ENCODE results near the gene HPS1. TPM values are rescaled to one million over a fixed set of nuclear protein-coding genes. Genes with fewer than 3 reads are reported as not detected.

Gene HPS1
- total RNA-seq, 1 experiment from 2014 or later = 47.4 TPM

GRCh38 chr10:98423691-98424120 lies 23.0 kb downstream of the HPS1 start:
- H2BK5ac ChIP-seq (ENCODE audit: insufficient read length, low read length) = no peak overlapping the region
- no peak overlapping the region for H3K4me2 ChIP-seq (ENCODE audit: insufficient read depth, insufficient read length, low read length)
- H2AFZ ChIP-seq (ENCODE audit: low read length) = no peak overlapping the region
- no peak overlapping the region for H2BK12ac ChIP-seq (ENCODE audit: insufficient read length, low read depth, low read length)
- H3K27ac ChIP-seq (ENCODE audit: insufficient read length, low read depth, low read length) = no peak overlapping the region
- H2AK5ac ChIP-seq (ENCODE audit: insufficient read length, low read length) = no peak overlapping the region
- H2BK120ac ChIP-seq (ENCODE audit: low read depth, low read length, poor library complexity, severe bottlenecking) = no peak overlapping the region
- Mint-ChIP-seq H3K4me1 (peaks cover 2% of the 10 kb centered on the region in 2 experiments; a peak in 2 of 4 replicates), H3K27me3 (ENCODE audit: low read depth) (no peaks in the 10 kb centered on the region), H3K36me3 (ENCODE audit: insufficient read depth in 1 of 3, low read depth in 3 of 3) (peaks cover 0 to 12% (median 4%) of the 10 kb centered on the region in 3 experiments; a peak in 3 of 7 replicates), H3K4me3 (no peak overlapping the region), H3K9me3 (no peaks in the 10 kb centered on the region), H3K27ac (no peak overlapping the region; a peak in 1 of 7 replicates)
- no peak overlapping the region for H3K18ac ChIP-seq (ENCODE audit: insufficient read length, low read depth, low read length)
- H3K4me1 ChIP-seq (ENCODE audit: insufficient read depth, low read length) = no peaks in the 10 kb centered on the region
- H3K27me3 ChIP-seq (ENCODE audit: insufficient read depth, low read length) = no peaks in the 10 kb centered on the region
- no peak overlapping the region for H3K9ac ChIP-seq (ENCODE audit: extremely low read depth, insufficient read length, low read length)
- H3K23ac ChIP-seq (ENCODE audit: insufficient read length, low read depth, low read length) = no peak overlapping the region
- H3K4ac ChIP-seq (ENCODE audit: low read depth, low read length) = no peak overlapping the region
- no peak overlapping the region for H4K8ac ChIP-seq (replicated peaks; ENCODE audit: insufficient read length, low read depth, low read length)
- no peak overlapping the region for H2BK20ac ChIP-seq (ENCODE audit: low read depth, low read length, poor library complexity, severe bottlenecking)
- no peaks in the 10 kb centered on the region for H3K9me3 ChIP-seq (ENCODE audit: control insufficient read depth, low read depth, low read length)
- no peaks in the 10 kb centered on the region for H3K79me2 ChIP-seq (ENCODE audit: insufficient read depth, low read length)
- H2BK15ac ChIP-seq (ENCODE audit: low read depth, low read length) = no peak overlapping the region
- no peaks in the 10 kb centered on the region for H3K23me2 ChIP-seq (ENCODE audit: insufficient read length, low read depth, low read length, poor library complexity, severe bottlenecking)
- TF ChIP-seq CTCF (conservative IDR thresholded peaks at IDR 0.05) = peak; percentile 75
- H3K79me1 ChIP-seq (ENCODE audit: insufficient read depth, low read depth, low read length, poor library complexity, severe bottlenecking) = no peaks in the 10 kb centered on the region
- H4K91ac ChIP-seq (ENCODE audit: insufficient read length, low read depth, low read length) = no peak overlapping the region
- H4K20me1 ChIP-seq (ENCODE audit: control insufficient read depth, insufficient read depth, insufficient read length) = no peaks in the 10 kb centered on the region
- no peak overlapping the region for H3K14ac ChIP-seq (ENCODE audit: insufficient read depth, low read length)
- DNase-seq = peak; percentile 85
- WGBS (ENCODE audit: extremely low coverage, insufficient read length, low lambda C conversion rate) = no CpG with 5 or more reads among the region's 9 CpGs
- H4K5ac ChIP-seq (ENCODE audit: insufficient read length, low read depth, low read length) = no peak overlapping the region
- no peak overlapping the region for H3T11ph ChIP-seq (ENCODE audit: low read length)
- no peak overlapping the region for H3K56ac ChIP-seq (ENCODE audit: insufficient read length, low read depth, low read length)
